Measurements from ENCODE around the gene ZHX3. TPM values are rescaled to one million over a fixed set of nuclear protein-coding genes. Genes with fewer than 3 reads are reported as not detected.

Gene ZHX3
- total and polyA plus RNA-seq, 10 donors = 1.6 to 26.7 (median 12.3) TPM

- peak; percentile 95 for DNase-seq
- Histone ChIP-seq H3K4me1 (peaks cover 23 to 66% (median 54%) of the 10 kb centered on the region in 6 donors), H3K9me3 (no peaks in the 10 kb centered on the region), H3K4me3 (peak within 1 kb of the TSS; percentile 89 to 98 (median 95)), H3K27me3 (replicated peaks in 1 of 7) (peaks cover 0 to 12% (median 0%) of the 10 kb centered on the region in 7 donors), H3K36me3 (no peaks in the 10 kb centered on the region), H3K27ac (peak within 1 kb of the TSS; percentile 90 to 98 (median 95))
- intact Hi-C loops (cut with DNase I; ENCODE audit: low total_unique reads) = no loop called here
- 0 to 1% (median 0%) methylated on average over 7 to 121 of the region's 121 CpGs for WGBS, 5 donors
- TF ChIP-seq, protein P1, sequence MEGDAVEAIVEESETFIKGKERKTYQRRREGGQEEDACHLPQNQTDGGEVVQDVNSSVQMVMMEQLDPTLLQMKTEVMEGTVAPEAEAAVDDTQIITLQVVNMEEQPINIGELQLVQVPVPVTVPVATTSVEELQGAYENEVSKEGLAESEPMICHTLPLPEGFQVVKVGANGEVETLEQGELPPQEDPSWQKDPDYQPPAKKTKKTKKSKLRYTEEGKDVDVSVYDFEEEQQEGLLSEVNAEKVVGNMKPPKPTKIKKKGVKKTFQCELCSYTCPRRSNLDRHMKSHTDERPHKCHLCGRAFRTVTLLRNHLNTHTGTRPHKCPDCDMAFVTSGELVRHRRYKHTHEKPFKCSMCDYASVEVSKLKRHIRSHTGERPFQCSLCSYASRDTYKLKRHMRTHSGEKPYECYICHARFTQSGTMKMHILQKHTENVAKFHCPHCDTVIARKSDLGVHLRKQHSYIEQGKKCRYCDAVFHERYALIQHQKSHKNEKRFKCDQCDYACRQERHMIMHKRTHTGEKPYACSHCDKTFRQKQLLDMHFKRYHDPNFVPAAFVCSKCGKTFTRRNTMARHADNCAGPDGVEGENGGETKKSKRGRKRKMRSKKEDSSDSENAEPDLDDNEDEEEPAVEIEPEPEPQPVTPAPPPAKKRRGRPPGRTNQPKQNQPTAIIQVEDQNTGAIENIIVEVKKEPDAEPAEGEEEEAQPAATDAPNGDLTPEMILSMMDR (IDR thresholded peaks at IDR 0.05 in 8 of 11, conservative IDR thresholded peaks at IDR 0.05 in 3 of 11) = peak in 3 of 11 experiments; percentile 7 to 9 (median 8)
- TF ChIP-seq POLR2A (IDR thresholded peaks at IDR 0.05) (no peak), POLR2AphosphoS5 (IDR thresholded peaks at IDR 0.05) (peak; percentile 82 to 89 (median 85))
Measured at GRCh38 chr20:41136680-41137613, 180.6 kb downstream of the ZHX3 start, which contains the start of gene PLCG1. Gene PLCG1 (plus strand): TSS chr20:41137543. CDS start chr20:41137642, 99 bp downstream.

GRCh38 chr20:41135888-41136679, 181.4 kb downstream of the ZHX3 start:
- H3K4me3 ChIP-seq = peak overlapping the region; percentile 89 to 98 (median 95)
- no peak for DNase-seq
- H3K4me1 ChIP-seq = peaks cover 15 to 57% (median 45%) of the 10 kb centered on the region in 6 donors
- H3K9me3 ChIP-seq = no peaks in the 10 kb centered on the region
- intact Hi-C loops (cut with DNase I; ENCODE audit: low total_unique reads) = no loop called here
- peaks cover 0 to 12% (median 0%) of the 10 kb centered on the region in 7 donors for H3K27me3 ChIP-seq (replicated peaks in 1 of 7)
- TF ChIP-seq POLR2A (IDR thresholded peaks at IDR 0.05) = no peak
- H3K36me3 ChIP-seq = no peaks in the 10 kb centered on the region
- peak overlapping the region; percentile 90 to 98 (median 95) for H3K27ac ChIP-seq
- 33 to 49% (median 35%) methylated on average over 16 to 23 of the region's 23 CpGs for WGBS, 5 donors

DNA sequence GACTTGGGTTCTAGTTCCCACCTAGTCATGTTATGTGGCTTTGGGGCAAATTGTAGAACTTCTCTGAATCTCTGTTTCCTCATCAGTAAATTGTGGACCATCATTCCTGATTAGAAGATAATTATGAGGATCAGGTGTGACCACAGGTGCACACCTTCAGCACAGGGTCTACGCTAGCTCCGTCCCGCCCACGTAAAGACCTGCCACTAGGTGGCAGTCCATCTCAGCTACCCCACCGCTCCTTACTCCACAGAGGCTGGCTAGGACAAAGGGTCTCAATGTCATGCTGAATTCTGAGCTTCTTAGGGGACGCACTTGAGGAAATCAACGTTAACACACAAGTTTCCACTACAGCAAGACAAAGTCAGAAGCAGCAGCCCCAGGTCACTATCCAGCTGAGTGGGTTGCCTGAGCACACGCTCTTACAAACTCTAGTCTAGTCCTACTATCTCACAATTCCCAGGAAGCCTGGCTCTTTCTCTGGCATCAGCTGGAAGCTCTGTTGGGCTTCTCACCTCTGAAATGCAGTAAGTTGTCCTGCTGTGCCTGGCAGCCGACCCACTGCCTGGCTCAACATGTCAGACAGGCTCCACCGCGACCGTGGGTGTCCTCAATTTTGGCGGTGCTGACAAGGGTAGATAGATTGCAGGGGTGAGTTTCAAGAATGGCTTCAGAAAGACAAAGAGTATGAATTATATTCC, 182.2 kb downstream of the ZHX3 start:
- no peaks in the 10 kb centered on the region for H3K36me3 ChIP-seq
- intact Hi-C loops (cut with DNase I; ENCODE audit: low total_unique reads) = no loop called here
- peaks cover 15 to 50% (median 38%) of the 10 kb centered on the region in 6 donors for H3K4me1 ChIP-seq
- no peak overlapping the region for H3K27ac ChIP-seq
- TF ChIP-seq, protein P1 (IDR thresholded peaks at IDR 0.05 in 8 of 11, conservative IDR thresholded peaks at IDR 0.05 in 3 of 11) = peak; percentile 64 to 86 (median 76)
- TF ChIP-seq POLR2A (IDR thresholded peaks at IDR 0.05) = no peak
- TF ChIP-seq POLR2AphosphoS5 (IDR thresholded peaks at IDR 0.05) = no peak
- H3K27me3 ChIP-seq (replicated peaks in 1 of 7) = peaks cover 0 to 12% (median 0%) of the 10 kb centered on the region in 7 donors
- H3K4me3 ChIP-seq = no peak overlapping the region
- WGBS, 5 donors = 45 to 54% (median 50%) methylated on average over 13 of the region's 13 CpGs
- peak; percentile 87 for DNase-seq
- no peaks in the 10 kb centered on the region for H3K9me3 ChIP-seq

Measured in spleen (tissue), 11 donors.